GM21529 (cell line): ENCODE results near the gene C9orf78.

Experiments used
- ATAC-seq: cut with Tn5 transposase; IDR thresholded peaks from one replicate; pipeline ENCODE4 v1.9.1; 2021; ENCODE audit not compliant: unreplicated experiment

Gene C9orf78

DNA sequence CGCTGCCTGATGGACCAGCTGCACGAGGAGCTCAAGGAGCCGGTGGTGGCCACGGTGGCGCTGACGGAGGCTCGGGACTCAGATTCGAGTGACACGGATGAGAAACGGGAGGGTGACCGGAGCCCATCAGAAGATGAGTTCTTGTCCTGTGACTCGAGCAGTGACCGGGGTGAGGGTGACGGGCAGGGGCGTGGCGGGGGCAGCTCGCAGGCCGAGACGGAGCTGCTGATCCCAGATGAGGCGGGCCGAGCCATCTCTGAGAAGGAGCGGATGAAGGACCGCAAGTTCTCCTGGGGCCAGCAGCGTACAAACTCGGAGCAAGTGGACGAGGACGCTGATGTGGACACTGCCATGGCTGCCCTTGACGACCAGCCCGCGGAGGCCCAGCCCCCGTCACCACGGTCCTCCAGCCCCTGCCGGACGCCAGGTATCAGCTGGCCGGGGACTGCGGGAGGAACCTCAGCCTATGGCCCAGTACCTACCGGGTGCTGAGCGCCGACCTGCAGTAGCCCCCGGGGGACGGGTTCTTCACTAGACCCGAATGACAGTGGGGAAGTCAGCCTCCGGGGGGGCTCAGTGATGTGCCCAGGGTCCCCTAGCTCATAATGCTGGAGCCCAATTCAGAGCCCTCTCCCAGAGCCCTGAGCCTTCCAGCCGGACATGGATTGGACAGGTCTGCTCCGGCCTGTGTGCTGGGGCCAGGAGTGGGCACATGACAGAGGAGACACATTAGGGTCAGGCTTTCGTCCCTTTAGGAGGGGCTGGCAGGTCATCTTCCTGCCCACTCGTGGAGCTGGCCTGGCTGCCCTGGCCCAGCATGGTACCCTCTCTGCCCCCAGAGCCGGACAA, 33.2 kb upstream of the C9orf78 start:
- ATAC-seq, result no peak

DNA sequence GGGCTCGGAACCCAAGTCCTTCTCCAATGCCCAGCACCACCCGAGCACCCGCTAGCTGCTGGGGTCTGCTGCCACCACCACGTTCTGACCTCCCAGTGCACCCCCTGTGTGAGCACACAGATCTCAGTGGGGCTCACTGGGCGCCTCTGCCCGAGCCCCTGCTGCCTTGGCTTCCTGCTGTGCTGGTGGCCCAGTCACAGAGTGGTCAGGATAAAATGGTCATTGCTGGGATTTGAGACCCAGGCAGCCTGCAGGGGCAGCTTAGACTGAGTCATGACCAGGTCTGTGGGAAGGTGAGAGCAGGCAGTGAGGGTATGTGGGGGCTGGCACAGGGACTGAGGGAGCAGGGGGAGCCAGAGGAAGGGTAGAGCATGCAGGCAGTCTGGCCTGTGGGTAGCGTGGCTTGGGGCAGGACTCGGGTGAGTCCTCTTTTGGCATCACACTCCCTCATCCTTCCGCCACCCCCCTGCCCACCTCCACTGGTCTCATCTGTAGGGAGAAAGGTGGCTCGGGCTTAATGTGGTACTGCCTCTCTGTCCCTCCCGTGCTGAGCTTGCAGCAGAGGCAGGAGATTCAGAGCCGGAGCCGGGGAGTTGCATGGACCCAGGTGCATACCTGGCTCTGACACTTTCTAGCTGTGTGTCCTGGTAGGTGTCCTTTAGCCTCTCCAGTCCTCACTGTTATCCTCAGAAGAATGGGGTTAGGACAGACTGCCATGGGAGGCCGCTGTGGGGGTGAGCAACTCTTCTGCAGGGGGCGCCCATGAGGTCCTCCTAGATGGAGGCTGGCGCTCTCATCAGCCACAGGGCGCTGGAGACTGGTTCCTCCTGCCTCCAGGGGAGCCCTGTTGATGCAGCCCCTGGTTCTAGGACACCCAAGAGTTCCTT, 32.3 kb upstream of the C9orf78 start:
- ATAC-seq, result no peak

DNA sequence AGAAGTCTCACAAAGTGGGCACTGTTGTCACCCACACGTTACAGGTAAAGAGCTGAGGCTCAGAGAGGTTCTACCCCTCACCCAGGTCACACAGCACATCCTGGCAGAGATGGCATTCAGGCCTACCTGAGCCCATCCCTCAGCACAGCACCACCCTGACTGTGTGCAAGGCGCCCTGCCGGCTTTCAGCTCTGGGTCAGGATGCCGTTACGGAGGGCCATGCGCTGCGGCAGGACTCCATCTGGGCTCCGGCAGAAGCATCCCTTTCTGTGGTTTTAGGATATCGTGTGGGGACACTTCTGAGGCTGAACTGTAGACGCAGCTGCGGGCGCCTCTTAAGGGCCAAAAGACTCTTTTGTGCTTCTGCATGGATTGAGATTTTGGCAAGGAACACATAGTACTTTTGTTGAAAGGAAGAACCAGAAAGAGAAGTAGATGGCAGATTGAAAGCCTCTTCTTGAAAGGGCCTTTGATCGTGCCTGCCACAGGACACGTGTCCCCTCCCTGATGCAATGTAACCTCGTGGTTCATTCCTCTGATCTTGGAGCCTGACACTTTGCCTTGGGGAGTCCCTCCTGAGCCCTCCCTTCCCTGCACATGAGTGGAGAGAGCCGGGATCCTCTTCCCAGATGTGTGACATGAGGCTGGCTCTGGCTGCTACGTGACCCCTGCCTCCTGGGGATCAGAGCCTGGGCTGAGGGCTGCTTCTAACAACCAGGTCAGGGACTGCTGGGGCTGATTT, 31.5 kb upstream of the C9orf78 start:
- no peak for ATAC-seq

DNA sequence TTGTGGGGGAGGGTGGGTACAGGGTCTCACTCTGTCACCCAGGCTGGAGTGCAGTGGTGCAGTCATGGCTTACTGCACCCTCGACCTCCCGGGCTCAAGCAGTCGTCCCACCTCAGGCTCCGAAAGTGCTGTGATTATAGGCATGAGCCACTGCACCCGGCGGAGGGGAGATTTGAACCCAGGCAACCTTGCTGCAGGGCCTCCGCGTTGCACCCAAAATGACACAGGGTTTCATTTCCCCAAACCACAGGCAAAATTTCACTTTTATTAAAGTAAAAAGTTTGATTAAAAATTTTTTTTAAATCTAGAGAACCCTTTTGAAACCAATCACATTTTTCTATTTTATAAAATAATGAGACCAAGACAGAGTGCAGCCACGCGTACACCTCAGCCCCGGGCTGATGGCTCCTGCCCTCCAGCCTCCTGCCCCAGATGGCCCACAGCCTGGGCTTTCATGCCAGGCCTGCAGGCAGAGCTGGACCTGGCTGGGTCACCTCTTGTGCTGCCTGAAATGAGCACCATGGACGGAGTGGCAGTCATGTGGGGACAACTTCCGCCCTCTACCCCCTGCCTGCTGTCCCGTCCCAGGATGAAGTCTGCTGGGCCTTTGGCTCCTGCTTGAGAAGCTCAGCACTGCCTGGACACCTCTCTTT, 30.7 kb upstream of the C9orf78 start:
- no peak for ATAC-seq

DNA sequence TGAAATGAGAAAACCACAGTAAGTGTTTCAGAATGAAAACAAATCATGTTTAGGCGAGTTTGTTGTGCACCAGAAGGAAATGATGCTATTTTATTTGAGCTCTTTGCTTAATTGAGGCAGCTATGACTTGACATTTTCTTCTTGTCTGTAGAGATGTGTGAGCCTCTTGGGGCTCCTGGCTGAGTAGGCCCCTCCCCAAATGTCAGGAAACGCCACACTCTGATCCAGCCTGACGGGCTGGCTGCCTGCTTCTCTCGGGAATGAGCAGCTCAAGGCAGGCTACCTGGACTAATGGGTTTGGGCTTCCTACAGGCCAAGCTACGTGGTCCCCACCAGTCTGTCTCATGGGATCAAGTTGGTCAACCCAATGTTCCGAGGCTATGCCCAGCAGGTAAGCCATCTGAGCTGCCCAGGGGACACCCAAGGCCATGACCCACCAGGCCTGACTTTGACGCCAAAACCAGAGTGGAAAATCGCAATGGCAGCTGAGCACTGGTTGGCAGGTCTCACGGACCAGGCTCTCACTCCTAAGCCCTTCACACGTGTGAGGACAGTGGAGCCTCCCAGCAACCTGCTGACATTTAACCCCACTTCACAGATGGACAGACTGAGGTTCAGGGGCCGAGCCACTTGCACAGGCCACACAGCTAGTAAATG, 30.0 kb upstream of the C9orf78 start:
- ATAC-seq, result no peak

DNA sequence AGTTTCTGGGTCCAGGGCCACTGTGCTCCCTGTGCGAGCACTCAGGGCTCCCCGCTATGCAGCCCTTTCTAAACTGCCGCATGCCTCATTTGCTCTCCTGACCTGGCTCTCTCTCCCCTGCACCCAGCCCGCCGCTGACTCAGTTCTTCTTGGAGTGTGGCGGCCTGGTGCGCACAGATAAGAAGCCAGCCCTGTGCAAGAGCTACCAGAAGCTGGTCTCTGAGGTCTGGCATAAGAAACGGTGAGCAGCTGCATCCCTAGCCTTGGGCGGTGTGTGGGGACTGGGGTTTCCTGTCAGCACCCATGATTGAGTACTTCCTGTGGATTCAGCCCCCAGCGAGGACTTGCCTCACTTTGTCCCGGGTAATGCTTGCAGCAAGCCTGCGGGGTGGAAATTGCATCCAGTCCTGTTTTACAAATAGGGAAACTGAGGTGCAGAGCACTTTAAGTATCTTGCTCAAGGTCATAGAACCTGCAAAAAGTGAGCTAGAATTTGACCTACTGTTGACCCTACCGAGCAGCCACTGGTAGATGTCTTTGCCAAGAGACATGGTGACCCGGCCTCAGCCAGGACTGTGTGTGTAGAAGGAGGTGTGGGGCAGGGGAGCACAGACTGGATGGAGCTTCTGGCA, 28.1 kb upstream of the C9orf78 start:
- ATAC-seq, result no peak

DNA sequence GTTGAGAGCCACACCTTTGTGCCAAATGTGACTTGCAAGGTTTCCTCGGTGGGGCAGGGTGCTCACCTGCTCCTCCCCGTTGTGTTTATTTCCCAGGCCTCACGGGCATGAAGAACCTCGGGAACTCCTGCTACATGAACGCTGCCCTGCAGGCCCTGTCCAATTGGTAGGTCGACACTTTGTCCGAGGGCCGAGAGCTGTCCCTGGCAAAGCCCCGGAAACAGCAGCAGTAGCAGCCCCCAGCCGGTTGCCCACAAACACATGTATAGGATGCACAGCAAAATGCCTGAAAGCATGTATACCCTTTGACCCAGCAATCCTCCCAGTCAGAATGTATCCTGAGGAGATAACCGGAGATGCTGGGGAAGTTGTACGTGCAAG, 26.4 kb upstream of the C9orf78 start:
- no peak for ATAC-seq

DNA sequence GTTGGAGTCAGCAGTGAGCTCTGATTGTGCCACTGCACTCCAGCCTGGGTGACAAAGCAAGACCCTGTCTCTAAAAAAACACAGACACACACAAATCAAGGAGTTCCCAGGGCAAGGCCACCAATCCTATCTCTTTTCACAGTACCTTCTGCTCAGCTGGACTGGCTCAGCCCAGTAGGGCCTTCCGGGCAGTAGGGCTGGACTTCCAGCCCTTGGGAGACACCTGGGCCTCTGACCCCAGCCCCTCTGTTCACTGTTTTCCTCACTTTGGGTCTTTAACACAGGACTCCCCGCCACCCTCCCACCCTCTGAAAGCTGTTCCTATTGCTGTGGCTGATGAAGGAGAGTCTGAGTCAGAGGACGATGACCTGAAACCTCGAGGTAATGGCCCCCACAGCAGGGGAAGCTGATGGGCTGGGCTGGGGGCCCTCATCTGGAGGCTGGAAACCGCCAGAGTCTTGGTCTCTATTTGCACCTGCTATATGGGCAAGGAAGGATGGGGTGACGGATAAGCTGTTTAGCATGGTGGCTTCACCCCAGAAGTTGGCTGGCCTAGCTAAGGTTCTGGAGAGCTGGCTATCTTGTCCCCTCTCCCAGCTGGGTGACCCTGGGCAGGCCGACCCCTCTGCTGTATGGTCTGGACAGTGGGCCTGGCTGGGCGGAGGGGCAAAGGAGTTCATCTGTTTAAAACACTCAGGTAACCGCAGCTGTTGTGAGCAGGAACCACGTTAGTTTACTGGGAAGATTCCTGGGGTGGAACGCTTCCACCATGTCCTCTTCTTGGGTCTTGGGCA, 25.8 kb upstream of the C9orf78 start:
- no peak for ATAC-seq

DNA sequence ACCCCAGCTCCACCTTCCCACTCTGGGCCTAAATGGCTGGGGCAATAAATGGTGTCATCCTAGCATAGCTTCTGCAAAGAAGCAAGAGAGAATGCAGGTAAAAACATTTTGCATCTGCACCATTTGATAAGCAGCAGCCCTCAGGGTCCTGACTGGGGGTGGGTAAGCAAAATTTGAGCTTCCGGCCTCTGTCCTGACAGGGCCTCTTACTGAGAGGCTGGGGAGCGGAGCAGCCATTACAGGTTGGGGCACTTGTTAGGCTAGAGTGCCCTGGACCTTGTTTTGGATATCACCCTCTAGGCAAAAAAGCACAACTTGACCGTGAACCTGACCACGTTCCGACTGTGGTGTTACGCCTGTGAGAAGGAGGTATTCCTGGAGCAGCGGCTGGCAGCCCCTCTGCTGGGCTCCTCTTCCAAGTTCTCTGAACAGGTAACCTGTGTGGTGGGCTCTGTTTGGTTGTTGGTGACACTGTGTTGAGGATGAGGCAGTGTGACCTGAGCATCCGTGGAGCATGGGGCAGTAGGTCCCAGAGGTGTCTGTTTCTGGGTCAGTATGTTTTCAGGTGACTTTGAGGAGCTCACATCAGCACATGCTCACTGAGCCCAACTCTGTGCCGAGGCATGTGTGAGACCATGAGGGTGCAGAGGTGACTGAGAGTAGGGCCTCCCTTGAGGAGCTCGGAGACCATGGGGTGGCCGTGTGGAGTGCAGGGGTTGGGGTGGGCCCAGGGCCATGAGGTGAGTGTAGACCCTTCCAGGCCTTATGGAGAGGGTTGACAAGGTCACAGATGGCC, 23.3 kb upstream of the C9orf78 start:
- no peak for ATAC-seq

DNA sequence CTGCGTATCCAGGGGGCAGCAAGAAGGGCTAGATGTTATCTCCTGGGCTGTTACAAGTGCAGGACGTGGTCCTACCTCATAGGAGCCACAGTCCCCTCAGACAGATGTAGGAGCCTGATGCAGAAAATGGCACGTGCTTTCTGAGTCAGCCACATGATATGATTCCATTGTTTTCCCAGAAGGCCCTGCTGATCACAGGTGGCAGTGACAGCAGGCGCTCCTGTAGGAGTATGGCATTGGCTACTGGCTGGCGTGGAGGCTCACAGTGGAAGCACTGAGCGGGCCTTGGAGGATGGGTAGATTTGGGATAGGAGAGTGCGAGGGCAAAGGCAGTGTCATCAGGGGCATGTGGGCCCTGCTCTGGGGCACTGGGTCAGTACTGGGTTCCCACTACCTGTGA, 22.1 kb upstream of the C9orf78 start:
- no peak for ATAC-seq

DNA sequence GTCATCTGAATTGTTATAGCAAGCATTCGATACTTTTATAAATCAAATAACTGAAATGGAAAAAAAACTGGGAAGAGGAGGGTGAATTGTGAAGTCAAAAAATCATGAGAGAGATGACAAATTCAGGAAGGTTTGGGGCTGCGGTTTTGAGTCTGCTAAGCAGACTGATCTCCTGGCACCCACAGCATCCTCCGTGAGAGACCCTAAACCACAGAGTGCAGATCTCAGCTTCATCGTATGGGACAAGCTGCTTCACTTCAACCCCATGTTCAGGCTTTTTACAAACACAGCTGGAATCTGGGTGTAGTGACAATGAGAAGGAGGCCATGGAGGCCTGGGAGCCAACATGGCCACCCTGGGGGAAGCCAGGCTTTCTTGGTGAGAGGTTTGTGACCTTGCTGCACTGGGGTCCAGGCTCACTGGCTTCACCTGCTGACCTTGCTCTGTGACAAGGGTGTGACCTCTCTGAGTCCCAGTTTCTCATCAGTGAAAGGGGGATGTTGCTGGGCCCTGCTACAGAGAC, 19.6 kb upstream of the C9orf78 start:
- ATAC-seq, result no peak

DNA sequence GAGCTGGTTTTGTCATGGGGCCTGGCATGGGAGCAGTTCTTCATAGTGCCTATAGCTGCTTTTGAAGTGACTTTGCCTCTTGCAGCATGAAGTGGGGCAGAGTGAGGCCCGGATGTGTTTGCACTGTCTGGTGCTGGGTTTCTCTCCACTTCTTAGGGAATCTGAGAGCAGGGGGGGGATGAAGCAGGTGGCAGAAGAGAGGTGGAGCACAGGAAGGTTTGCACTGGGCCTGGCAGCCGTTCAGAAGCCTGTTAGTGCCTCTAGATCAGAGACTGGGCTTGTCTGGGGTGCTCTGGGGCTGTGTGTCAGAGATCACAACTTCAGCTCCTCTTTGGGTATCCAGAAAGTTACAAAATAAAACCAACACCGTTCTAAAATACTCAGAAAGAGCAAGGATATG, 18.5 kb upstream of the C9orf78 start:
- ATAC-seq, result no peak

DNA sequence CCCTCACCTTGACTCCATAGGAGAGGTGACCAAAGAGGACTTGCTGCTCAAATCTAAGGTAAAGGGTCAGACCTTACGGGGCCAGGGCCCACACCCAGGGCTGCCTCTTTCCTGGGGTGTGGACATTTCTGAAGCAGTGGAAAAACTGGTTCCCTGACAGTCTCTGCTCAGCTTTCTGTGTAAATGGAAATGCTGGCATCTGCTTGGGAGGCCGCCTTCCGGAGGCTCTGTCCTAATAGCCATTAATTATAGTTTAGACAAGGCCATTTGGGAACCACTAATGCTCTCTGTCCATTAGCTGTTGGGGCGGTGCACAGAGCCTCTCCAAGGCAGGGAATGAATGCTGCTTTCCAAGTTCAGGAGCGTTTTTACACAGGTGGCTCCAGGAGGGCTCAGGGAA, 17.5 kb upstream of the C9orf78 start:
- no peak for ATAC-seq

DNA sequence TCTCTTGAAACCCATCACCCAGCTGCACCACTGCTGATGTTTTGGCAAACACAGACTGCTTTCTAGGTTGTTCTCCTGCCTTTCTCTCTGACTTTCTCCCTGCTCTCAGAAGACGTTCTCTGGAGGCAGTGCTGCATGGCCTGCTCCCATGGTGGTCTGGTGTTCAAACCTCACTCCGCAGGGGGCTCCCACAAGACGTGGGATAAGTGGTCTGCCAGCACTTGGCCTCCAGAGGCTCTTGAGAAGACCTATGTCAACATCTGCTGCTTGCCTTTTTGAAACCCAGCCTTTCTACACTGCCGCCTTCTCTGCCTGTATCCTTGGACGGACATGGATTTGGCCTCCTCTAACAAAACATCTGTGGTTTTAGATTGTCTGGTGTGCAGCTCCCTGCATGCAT, 16.7 kb upstream of the C9orf78 start:
- ATAC-seq, result no peak

DNA sequence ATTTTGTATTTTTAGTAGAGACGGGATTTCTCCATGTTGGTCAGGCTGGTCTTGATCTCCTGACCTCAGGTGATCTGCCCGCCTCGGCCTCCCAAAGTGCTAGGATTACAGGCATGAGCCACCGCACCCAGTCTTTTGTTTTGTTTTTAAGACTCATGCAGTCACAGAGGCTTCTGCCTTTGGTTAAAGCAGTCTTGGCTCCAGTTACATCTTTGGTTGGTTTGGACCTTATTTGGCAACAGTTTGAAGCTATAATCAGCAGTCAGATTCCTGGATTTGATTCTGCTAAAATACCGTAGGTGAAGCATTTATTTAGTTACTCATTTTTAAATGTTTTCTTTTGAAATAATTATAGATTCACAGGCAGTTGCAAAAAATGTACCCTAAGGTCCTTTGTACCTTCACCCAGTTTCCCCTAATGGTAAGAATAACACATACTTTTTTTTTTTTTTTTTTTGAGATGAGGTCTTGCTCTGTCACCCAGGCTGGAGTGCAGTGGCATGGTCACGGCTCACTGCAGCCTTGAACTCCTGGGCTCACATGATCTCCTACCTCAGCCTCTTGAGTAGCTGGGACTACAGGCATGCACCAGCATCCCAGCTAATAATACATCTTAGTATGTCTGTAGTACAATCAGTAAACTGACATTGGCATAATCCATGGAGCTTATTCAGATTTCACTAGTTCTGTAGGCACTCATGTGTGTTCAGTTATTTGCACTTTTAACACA, 15.9 kb upstream of the C9orf78 start:
- no peak for ATAC-seq

DNA sequence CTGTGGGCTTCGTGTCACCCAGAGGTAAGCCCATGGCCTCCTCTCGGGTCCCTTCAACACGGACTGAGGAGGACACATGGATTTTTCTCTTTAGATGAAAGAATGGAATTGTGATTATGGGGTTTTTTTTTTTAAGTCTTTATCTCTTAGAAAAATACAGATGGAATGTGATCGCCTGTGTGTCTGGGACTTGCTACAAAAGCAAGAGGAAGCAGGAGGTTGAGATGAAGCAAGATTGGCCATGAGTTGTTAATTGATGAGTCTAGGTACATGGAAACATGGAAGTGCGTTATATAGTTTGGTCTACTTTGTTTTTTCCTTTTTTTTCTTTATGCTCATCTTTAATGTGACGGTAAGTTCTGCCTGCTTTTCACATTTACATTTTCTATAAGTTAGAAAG, 14.8 kb upstream of the C9orf78 start:
- no peak for ATAC-seq

DNA sequence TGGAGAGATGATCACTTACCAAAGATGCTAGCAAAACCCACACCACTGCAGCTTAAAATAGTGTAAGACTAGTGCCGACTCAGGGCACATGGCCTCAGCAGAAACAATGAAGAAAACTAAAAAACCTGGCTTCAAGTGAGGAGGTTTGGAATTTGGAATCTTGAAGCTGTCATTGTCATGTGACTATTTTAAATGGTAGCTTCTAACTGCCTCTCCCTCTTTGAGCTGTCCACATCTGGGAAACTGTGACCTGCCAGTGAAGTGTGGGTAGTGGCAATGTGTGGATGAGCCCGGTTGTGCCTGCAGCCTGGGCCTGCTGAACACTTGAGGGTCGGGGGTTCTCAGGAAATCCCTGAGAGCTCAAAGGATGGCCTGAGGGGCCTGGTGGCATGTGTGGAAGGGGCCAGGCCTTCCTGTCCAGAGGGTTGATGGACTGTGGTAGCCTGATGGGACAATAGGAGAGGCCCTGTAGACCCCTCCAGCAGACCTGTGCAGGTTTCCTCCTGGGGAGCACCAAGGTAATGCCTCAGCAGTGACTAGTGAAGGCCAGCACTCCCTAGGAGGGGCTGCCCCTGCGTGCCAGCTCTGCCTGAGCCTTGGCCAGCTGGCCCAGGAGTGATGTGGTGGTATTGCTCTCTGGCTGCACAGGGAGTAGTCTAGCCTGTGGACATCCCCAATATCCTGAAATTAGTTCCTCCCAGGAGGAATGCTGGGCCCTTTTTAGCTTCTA, 13.8 kb upstream of the C9orf78 start:
- ATAC-seq, result no peak
